K562 (cell line): Measurements from ENCODE around the gene MALRD1. TPM values are rescaled to one million over a fixed set of nuclear protein-coding genes. Genes with fewer than 3 reads are reported as not detected.

ENCODE experiments used
- ATAC-seq: fragments of 200-7000 bp; cut with Tn5 transposase; 3 replicates; pipeline ENCODE4 v1.9.1; 2020; ENCODE audit warnings: moderate library complexity
- BruUV-seq: library from RNA; stranded (reverse); fragments of 400-500 nt; replicated peaks from 2 replicates; lab custom pipeline; 2021; lab: Mats Ljungman, UMichigan
- CTCF ChIA-PET: fragments of 300-600 bp; formaldehyde crosslinking; extraction: SDS; loops from one replicate; lab custom pipeline; 2021; ENCODE audit warnings: low intra/inter-chr PET ratio; lab: Yijun Ruan, JAX
- POLR2A ChIA-PET: fragments of 300-600, 350-650 bp; sonication (Branson Sonifier 250); formaldehyde crosslinking; extraction: SDS; loops from one replicate; lab custom pipeline; 2021; ENCODE audit warnings: antibody characterized with exemption, inconsistent platforms; lab: Yijun Ruan, JAX
- DNase-seq, 4 experiments: peaks; one replicate each; pipeline versions ENCODE4 v3.0.0 to v3.0.0-alpha.2; 2011 to 2018; ENCODE audit warnings: low spot score in 3 of 4, mixed read lengths in 3 of 4; ENCODE audit errors: extremely low read depth in 1 of 4
- FAIRE-seq: peaks from 2 replicates; lab custom pipeline; 2011; peaks lifted over from hg19 to GRCh38; lab: Jason Lieb, UNC
- H2AFZ ChIP-seq: 2 replicates; pipeline ENCODE4 v1.6.0; 2011; ENCODE audit warnings: low read depth, low read length, control low read depth, inconsistent platforms
- H3K27ac ChIP-seq: fragments of 200-600 bp; 3 replicates; pipeline ENCODE4 v1.8.0; 2011; ENCODE audit warnings: low read depth, mild to moderate bottlenecking, control low read depth, inconsistent platforms, low read length, moderate library complexity, mixed read lengths; ENCODE audit errors: extremely low read depth
- H3K27me3 ChIP-seq, 2 experiments: fragments of 300-600 bp in 1 of 2; 2 replicates in 1 of 2; 3 replicates in 1 of 2; pipeline versions ENCODE4 v1.6.0 to v1.8.0; 2011; ENCODE audit warnings: inconsistent platforms in 2 of 2, low read length in 2 of 2, mild to moderate bottlenecking in 1 of 2, mixed read lengths in 1 of 2, moderate library complexity in 1 of 2; ENCODE audit not compliant: control insufficient read depth in 2 of 2, insufficient read depth in 2 of 2
- H3K36me3 ChIP-seq: fragments of 300-600 bp; 3 replicates; pipeline ENCODE4 v1.8.0; 2011; ENCODE audit warnings: mild to moderate bottlenecking, low read length, inconsistent platforms; ENCODE audit not compliant: control insufficient read depth, insufficient read depth
- H3K4me1 ChIP-seq, 2 experiments: fragments of 200-600 bp in 1 of 2; replicated peaks in 1 of 2; 2 replicates in 1 of 2; 3 replicates in 1 of 2; pipeline versions ENCODE4 v1.5.1 to v1.8.0; 2011; ENCODE audit warnings: inconsistent platforms in 2 of 2, low read length in 2 of 2, mild to moderate bottlenecking in 1 of 2, mixed read lengths in 1 of 2, moderate library complexity in 1 of 2; ENCODE audit not compliant: control insufficient read depth in 2 of 2, insufficient read depth in 2 of 2
- H3K4me2 ChIP-seq: 2 replicates; pipeline ENCODE4 v1.6.1; 2011; ENCODE audit warnings: low read length, control low read depth, inconsistent platforms, mixed read lengths; ENCODE audit not compliant: insufficient read depth
- H3K4me3 ChIP-seq: fragments of 200-600 bp; sonication (generic), shearing (Covaris generic); 2 replicates; pipeline ENCODE4 v1.5.1; 2016; ENCODE audit warnings: control low read depth, inconsistent platforms
- H3K79me2 ChIP-seq: fragments of 200-600 bp; 3 replicates; pipeline ENCODE4 v1.8.0; 2011; ENCODE audit warnings: low read length, inconsistent platforms; ENCODE audit not compliant: control insufficient read depth, insufficient read depth
- H3K9ac ChIP-seq, 2 experiments: 2 replicates each; pipeline versions ENCODE4 v1.6.0 to v1.6.1; 2011; ENCODE audit warnings: low read depth in 2 of 2, low read length in 2 of 2, control low read depth in 1 of 2, inconsistent platforms in 1 of 2, mild to moderate bottlenecking in 1 of 2, mixed read lengths in 1 of 2; ENCODE audit not compliant: insufficient read depth in 1 of 2
- H3K9me1 ChIP-seq: one replicate; pipeline ENCODE4 v1.6.0; 2011; ENCODE audit warnings: inconsistent platforms, mild to moderate bottlenecking, low read length, moderate library complexity; ENCODE audit not compliant: control insufficient read depth, insufficient read depth
- H3K9me3 ChIP-seq: replicated peaks from 2 replicates; pipeline ENCODE4 v1.5.1; 2011; ENCODE audit warnings: low read depth, low read length, inconsistent platforms; ENCODE audit not compliant: control insufficient read depth, insufficient read depth
- H4K20me1 ChIP-seq: replicated peaks from 2 replicates; pipeline ENCODE4 v1.6.1; 2011; ENCODE audit warnings: low read length, inconsistent platforms, mixed read lengths; ENCODE audit not compliant: control insufficient read depth, insufficient read depth
- ASH1L ChIP-seq: fragments of 450-650 bp; IDR thresholded peaks from 2 replicates; pipeline ENCODE4 v1.6.1; 2018; ENCODE audit warnings: borderline replicate concordance, mild to moderate bottlenecking, low read depth; ENCODE audit not compliant: partially characterized antibody
- CBX3 ChIP-seq, 2 experiments: IDR thresholded peaks; 1 replicate in 1 of 2; 2 replicates in 1 of 2; pipeline ENCODE4 v1.6.1; 2012; ENCODE audit warnings: inconsistent platforms in 2 of 2, low read length in 2 of 2, borderline replicate concordance in 1 of 2, control low read depth in 1 of 2
- CHD2 ChIP-seq: IDR thresholded peaks from 2 replicates; pipeline ENCODE4 v1.6.1; 2011; ENCODE audit warnings: low read depth, low read length
- EP400 ChIP-seq: fragments of 450-650 bp; IDR thresholded peaks from 2 replicates; pipeline ENCODE4 v1.6.1; 2017; ENCODE audit warnings: antibody characterized with exemption, mild to moderate bottlenecking, moderate library complexity
- GTF2A2 ChIP-seq: IDR thresholded peaks from 2 replicates; pipeline ENCODE4 v1.6.1; 2016; ENCODE audit warnings: mild to moderate bottlenecking, missing genetic modification characterization, missing compliant biosample characterization
- MCM5 ChIP-seq: fragments of 450-650 bp; IDR thresholded peaks from 2 replicates; pipeline ENCODE4 v1.6.1; 2016; ENCODE audit warnings: low read depth
- MEF2D ChIP-seq: conservative IDR thresholded peaks from 2 replicates; pipeline ENCODE4 v1.6.1; 2016; ENCODE audit warnings: low read depth, missing genetic modification characterization, missing compliant biosample characterization
- NONO ChIP-seq, 2 experiments: fragments of 200-400 bp in 1 of 2; fragments of 450-650 bp in 1 of 2; formaldehyde crosslinking in 1 of 2; IDR thresholded peaks; 2 replicates each; pipeline ENCODE4 v1.6.1; 2017; ENCODE audit warnings: low read depth in 2 of 2, mild to moderate bottlenecking in 2 of 2, moderate library complexity in 2 of 2, low read length in 1 of 2
- RAD51 ChIP-seq: fragments of 450-650 bp; IDR thresholded peaks from 2 replicates; pipeline ENCODE4 v1.7.1; 2016; ENCODE audit warnings: low read depth, mild to moderate bottlenecking, borderline replicate concordance
- TCF7L2 ChIP-seq: fragments of 150-350 bp; IDR thresholded peaks from 2 replicates; pipeline ENCODE4 v1.6.1; 2016; ENCODE audit warnings: low read depth, mild to moderate bottlenecking, low read length, moderate library complexity
- ZNF175 ChIP-seq: fragments of 200-800 bp; sonication (Bioruptor generic); IDR thresholded peaks from 2 replicates; pipeline ENCODE4 v1.6.1; 2016; ENCODE audit warnings: low read depth, mild to moderate bottlenecking, missing genetic modification characterization, missing compliant biosample characterization
- ZNF707 ChIP-seq: fragments of 250-450 bp; sonication (Bioruptor Pico); conservative IDR thresholded peaks from 2 replicates; pipeline ENCODE4 v1.8.0; 2022; ENCODE audit warnings: inconsistent platforms, mild to moderate bottlenecking, moderate library complexity
- ZNF77 ChIP-seq: fragments of 250-450 bp; sonication (Bioruptor Pico); IDR thresholded peaks from 2 replicates; pipeline ENCODE4 v1.5.0; 2020
- WGBS: fragments of 100-300 bp; shearing (Covaris generic); methylation state at CpG from one replicate; pipeline ENCODE4 v1.1.6; 2016; ENCODE audit warnings: low coverage, mixed read lengths; ENCODE audit not compliant: insufficient coverage; ENCODE audit errors: missing lambda C conversion rate; 5-methylcytosine and 5-hydroxymethylcytosine counted together
- in situ Hi-C: fragments of 300-500 bp; cut with MboI; formaldehyde crosslinking; loops from 4 replicates; pipeline ENCODE4 v1.15.0; 2018; ENCODE audit warnings: inconsistent platforms, mixed read lengths
- intact Hi-C: fragments of 100-400 bp; cut with micrococcal nuclease; formaldehyde crosslinking; loops from 2 replicates; pipeline ENCODE4 v1.14.2; 2022
- polyA plus RNA-seq, 8 experiments: library from polyadenylated mRNA; depleted of rRNA in 4 of 8; stranded (reverse) in 5 of 8; unstranded in 3 of 8; fragments of >200 nt; fragmentation: Nextera tagmentation in 2 of 8; fragmentation: Illumina TruSeq in 1 of 8; extraction: Ambion mirVana in 2 of 8; extraction: Trizol in 1 of 8; gene quantifications; 2 replicates each; pipeline versions ENCODE4 v1.2.1 to v1.2.3, GENCODE V29; 2011 to 2014; ENCODE audit warnings: inconsistent platforms in 1 of 8, missing spikeins in 1 of 8
- total RNA-seq, 7 experiments: library from RNA; depleted of rRNA in 6 of 7; stranded (reverse); fragments of >200 nt in 6 of 7; fragmentation: Illumina TruSeq in 2 of 7; extraction: Trizol in 2 of 7; gene quantifications; 2 replicates each; pipeline versions ENCODE4 v1.2.1 to v1.2.3, GENCODE V29; 2011 to 2021; ENCODE audit warnings: low replicate concordance in 1 of 7

MALRD1 gene
- total and polyA plus RNA-seq, 9 of the 15 experiments (the other 6 are each of a cell fraction or from before 2014, with no cell fraction given): not detected

- no peaks in the 10 kb centered on the region for H3K27me3 ChIP-seq
- FAIRE-seq (no peak), ATAC-seq (no peak), DNase-seq (no peak)
- no peak for TF ChIP-seq ZNF175 (CRISPR knock-in tag)
- CTCF ChIA-PET: no interaction called here
- intact Hi-C loops: no loop called here
- no peaks in the 10 kb centered on the region for H3K36me3 ChIP-seq
- no TSS peak for BruUV-seq
- in situ Hi-C loops: no loop called here
- H3K9me1 ChIP-seq: no peaks in the 10 kb centered on the region
- no peaks in the 10 kb centered on the region for H3K9me3 ChIP-seq
- H3K4me1 ChIP-seq: no peaks in the 10 kb centered on the region
- H3K9ac ChIP-seq: no peak overlapping the region
- POLR2A ChIA-PET: no interaction called here
- WGBS: under 1% methylated on average over 7 of the region's 7 CpGs
- H3K4me2 ChIP-seq: no peak overlapping the region
- no peak overlapping the region for H2AFZ ChIP-seq
- H3K4me3 ChIP-seq: no peak overlapping the region
- no peaks in the 10 kb centered on the region for H3K79me2 ChIP-seq
- no peaks in the 10 kb centered on the region for H4K20me1 ChIP-seq
- H3K27ac ChIP-seq: no peak overlapping the region
Measured at GRCh38 chr10:19017116-19017890, 31.3 kb upstream of the MALRD1 start.

GRCh38 chr10:19021162-19021561, 27.4 kb upstream of the MALRD1 start:
- no peaks in the 10 kb centered on the region for H3K36me3 ChIP-seq
- FAIRE-seq: no peak
- intact Hi-C loops: no loop called here
- no peaks in the 10 kb centered on the region for H3K9me3 ChIP-seq
- BruUV-seq: no TSS peak
- in situ Hi-C loops: no loop called here
- no peak overlapping the region for H3K27ac ChIP-seq
- no peaks in the 10 kb centered on the region for H3K79me2 ChIP-seq
- no peak overlapping the region for H2AFZ ChIP-seq
- no peak for DNase-seq
- no peak for ATAC-seq
- no peak overlapping the region for H3K4me2 ChIP-seq
- WGBS: 0% methylated on average over 2 of the region's 2 CpGs
- H3K9me1 ChIP-seq: no peaks in the 10 kb centered on the region
- H3K9ac ChIP-seq: no peak overlapping the region
- H4K20me1 ChIP-seq: no peaks in the 10 kb centered on the region
- ChIA-PET POLR2A (no interaction called here), CTCF (no interaction called here)
- H3K4me1 ChIP-seq: no peaks in the 10 kb centered on the region
- no peak overlapping the region for H3K4me3 ChIP-seq
- H3K27me3 ChIP-seq: no peaks in the 10 kb centered on the region
- TF ChIP-seq CHD2 (no peak), TCF7L2 (no peak), ZNF707 (CRISPR knock-in tag) (no peak), GTF2A2 (tag) (no peak), ASH1L (no peak), MEF2D (tag) (no peak), NONO (IDR thresholded peaks at IDR 0.05; ENCODE audit: low read depth in 2 of 2, low read length in 1 of 2) (no peak), MCM5 (no peak), CBX3 (IDR thresholded peaks at IDR 0.05; ENCODE audit: borderline replicate concordance in 1 of 2, low read length in 2 of 2) (no peak), RAD51 (no peak), EP400 (no peak), ZNF77 (no peak)
